K562 (cell line): ENCODE results near the gene CYLC1.

Source experiments
- CTCF ChIP-seq, 3 experiments: IDR thresholded peaks in 2 of 3; conservative IDR thresholded peaks in 1 of 3; 2 replicates each; pipeline ENCODE4 v1.5.1; 2011 to 2012; ENCODE audit warnings: low read length in 3 of 3, mild to moderate bottlenecking in 3 of 3, control low read depth in 2 of 3, improper control_type of control experiment in 1 of 3, inconsistent platforms in 1 of 3, low read depth in 1 of 3, mixed read lengths in 1 of 3, moderate library complexity in 1 of 3; ENCODE audit not compliant: insufficient read depth in 2 of 3
- FOXK1 ChIP-seq: sonication (generic); formaldehyde crosslinking; IDR thresholded peaks from 2 replicates; pipeline ENCODE4 v1.8.0; 2022; ENCODE audit warnings: missing genetic modification reagents, mild to moderate bottlenecking, borderline replicate concordance
- KLF10 ChIP-seq: fragments of 250-450 bp; sonication (Bioruptor Pico); IDR thresholded peaks from 2 replicates; pipeline ENCODE4 v1.6.1; 2021; ENCODE audit warnings: matching md5 sums
- LARP7 ChIP-seq: fragments of 450-650 bp; IDR thresholded peaks from 2 replicates; pipeline ENCODE4 v1.6.1; 2016
- MXI1 ChIP-seq: IDR thresholded peaks from 2 replicates; pipeline ENCODE4 v1.6.1; 2011; ENCODE audit warnings: low read depth, mild to moderate bottlenecking, improper control_type of control experiment, low read length

- TF ChIP-seq CTCF (IDR thresholded peaks at IDR 0.05 in 2 of 3, conservative IDR thresholded peaks at IDR 0.05 in 1 of 3; ENCODE audit: insufficient read depth in 2 of 3, low read depth in 1 of 3, low read length in 3 of 3), result no peak
- no peak for TF ChIP-seq MXI1
- TF ChIP-seq FOXK1, result no peak
- TF ChIP-seq KLF10 (CRISPR knock-in tag), result no peak
- TF ChIP-seq LARP7, result no peak
Observed at GRCh38 chrX:83916525-83916924, 55.6 kb downstream of the CYLC1 start.
